HepG2 (cell line): ENCODE measurements around the gene TUBAL3. TPM values are rescaled to one million over a fixed set of nuclear protein-coding genes. Genes with fewer than 3 reads are reported as not detected.

Experiments
- FOXP4 ChIP-seq: sonication (generic); formaldehyde crosslinking; IDR thresholded peaks from 2 replicates; pipeline ENCODE4 v1.4.0; 2020; ENCODE audit warnings: missing genetic modification reagents
- HNF4A ChIP-seq: sonication (generic); formaldehyde crosslinking; IDR thresholded peaks from 2 replicates; pipeline ENCODE4 v1.4.0; 2020; ENCODE audit warnings: missing genetic modification reagents
- NCOR1 ChIP-seq: fragments of 200-600 bp; sonication (generic); IDR thresholded peaks from 2 replicates; pipeline ENCODE4 v1.7.0; 2017; ENCODE audit warnings: antibody characterized with exemption, low read length, borderline replicate concordance
- POLR2AphosphoS5 ChIP-seq: IDR thresholded peaks from 2 replicates; pipeline ENCODE4 v1.6.1; 2012; ENCODE audit warnings: low read depth, low read length
- RARA ChIP-seq: IDR thresholded peaks from 2 replicates; pipeline ENCODE4 v1.6.1; 2016; ENCODE audit warnings: missing genetic modification reagents, missing compliant biosample characterization
- SMYD3 ChIP-seq: sonication (generic); formaldehyde crosslinking; IDR thresholded peaks from 2 replicates; pipeline ENCODE4 v1.8.1; 2023; ENCODE audit warnings: mild to moderate bottlenecking, missing genetic modification reagents
- XRCC5 ChIP-seq: fragments of 200-400 bp; formaldehyde crosslinking; optimal IDR thresholded peaks from 2 replicates; pipeline ENCODE3; 2017; ENCODE audit warnings: mild to moderate bottlenecking, low read length
- ZBTB21 ChIP-seq: sonication (generic); formaldehyde crosslinking; IDR thresholded peaks from 2 replicates; pipeline ENCODE4 v1.4.0; 2020; ENCODE audit warnings: missing genetic modification reagents
- ZNF563 ChIP-seq: sonication (generic); formaldehyde crosslinking; IDR thresholded peaks from 2 replicates; pipeline ENCODE4 v1.8.0; 2022; ENCODE audit warnings: mild to moderate bottlenecking, moderate library complexity, missing genetic modification reagents
- polyA plus RNA-seq, 8 experiments: library from polyadenylated mRNA; depleted of rRNA in 3 of 8; stranded (reverse) in 7 of 8; unstranded in 1 of 8; fragments of >200 nt; fragmentation: Illumina TruSeq in 4 of 8; extraction: Trizol in 4 of 8; gene quantifications; 2 replicates each; pipeline versions ENCODE4 v1.2.1 to v1.2.3, GENCODE V29; 2011 to 2016; ENCODE audit warnings: low read depth in 4 of 8, missing spikeins in 1 of 8, mixed read lengths in 1 of 8; ENCODE audit not compliant: insufficient read depth in 1 of 8
- total RNA-seq, 5 experiments: library from RNA; depleted of rRNA; stranded (reverse); fragments of >200 nt; fragmentation: Illumina TruSeq; extraction: Trizol; gene quantifications; 2 replicates each; pipeline ENCODE4 v1.2.3, GENCODE V29; 2016; ENCODE audit warnings: low read depth in 1 of 5
- TF ChIP-seq, protein P1 (sequence below): sonication (generic); formaldehyde crosslinking; IDR thresholded peaks from 2 replicates; pipeline ENCODE4 v1.5.1; 2020; ENCODE audit warnings: mild to moderate bottlenecking, missing genetic modification reagents, borderline replicate concordance
- TF ChIP-seq, protein P2 (sequence below): sonication (generic); formaldehyde crosslinking; IDR thresholded peaks from 2 replicates; pipeline ENCODE4 v1.5.1; 2020; ENCODE audit warnings: mild to moderate bottlenecking, missing genetic modification reagents, moderate library complexity
- TF ChIP-seq, protein P3 (sequence below), 2 experiments: sonication (generic) in 1 of 2; formaldehyde crosslinking in 1 of 2; IDR thresholded peaks; 2 replicates each; pipeline versions ENCODE4 v1.4.0 to v1.6.1; 2016 to 2020; ENCODE audit warnings: borderline replicate concordance in 1 of 2, low read depth in 1 of 2, mild to moderate bottlenecking in 1 of 2, missing genetic modification reagents in 1 of 2

The TUBAL3 gene
- total and polyA plus RNA-seq, 2 of the 13 experiments (the other 11 are each of a cell fraction or from before 2014, with no cell fraction given): 0.07 to 0.26 TPM

DNA sequence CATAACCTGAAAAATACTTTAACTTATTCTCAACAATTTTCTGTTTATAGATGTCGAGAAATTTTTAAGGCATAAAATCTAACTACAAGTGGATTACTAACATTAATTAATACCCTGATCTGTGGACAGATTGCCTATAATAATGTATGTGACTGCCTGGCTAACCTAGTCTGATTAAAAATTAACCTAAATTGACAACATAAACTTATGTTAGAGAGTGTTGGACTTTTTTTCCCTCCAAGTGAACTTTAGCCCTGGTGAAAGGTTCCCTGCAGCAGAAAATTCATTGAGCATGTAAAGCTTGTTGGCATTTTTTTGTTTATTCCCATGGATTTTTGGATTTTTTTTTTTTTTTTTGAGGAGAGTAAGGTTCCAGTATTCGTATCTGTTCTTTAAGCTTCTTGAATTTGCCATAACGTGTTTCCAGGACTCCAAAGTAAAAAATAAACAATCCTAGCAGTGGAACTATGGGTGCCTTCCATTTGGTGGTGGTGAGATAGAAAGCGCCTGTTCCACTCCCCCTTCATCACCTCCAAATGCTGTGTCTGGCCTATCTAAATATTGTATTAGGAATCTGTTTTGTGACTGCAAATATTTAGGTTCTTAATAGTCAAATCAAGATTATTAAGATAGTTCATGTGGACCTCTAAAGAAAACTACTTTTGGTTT is 43.8 kb upstream of the TUBAL3 start (continued):
- TF ChIP-seq, protein P1, sequence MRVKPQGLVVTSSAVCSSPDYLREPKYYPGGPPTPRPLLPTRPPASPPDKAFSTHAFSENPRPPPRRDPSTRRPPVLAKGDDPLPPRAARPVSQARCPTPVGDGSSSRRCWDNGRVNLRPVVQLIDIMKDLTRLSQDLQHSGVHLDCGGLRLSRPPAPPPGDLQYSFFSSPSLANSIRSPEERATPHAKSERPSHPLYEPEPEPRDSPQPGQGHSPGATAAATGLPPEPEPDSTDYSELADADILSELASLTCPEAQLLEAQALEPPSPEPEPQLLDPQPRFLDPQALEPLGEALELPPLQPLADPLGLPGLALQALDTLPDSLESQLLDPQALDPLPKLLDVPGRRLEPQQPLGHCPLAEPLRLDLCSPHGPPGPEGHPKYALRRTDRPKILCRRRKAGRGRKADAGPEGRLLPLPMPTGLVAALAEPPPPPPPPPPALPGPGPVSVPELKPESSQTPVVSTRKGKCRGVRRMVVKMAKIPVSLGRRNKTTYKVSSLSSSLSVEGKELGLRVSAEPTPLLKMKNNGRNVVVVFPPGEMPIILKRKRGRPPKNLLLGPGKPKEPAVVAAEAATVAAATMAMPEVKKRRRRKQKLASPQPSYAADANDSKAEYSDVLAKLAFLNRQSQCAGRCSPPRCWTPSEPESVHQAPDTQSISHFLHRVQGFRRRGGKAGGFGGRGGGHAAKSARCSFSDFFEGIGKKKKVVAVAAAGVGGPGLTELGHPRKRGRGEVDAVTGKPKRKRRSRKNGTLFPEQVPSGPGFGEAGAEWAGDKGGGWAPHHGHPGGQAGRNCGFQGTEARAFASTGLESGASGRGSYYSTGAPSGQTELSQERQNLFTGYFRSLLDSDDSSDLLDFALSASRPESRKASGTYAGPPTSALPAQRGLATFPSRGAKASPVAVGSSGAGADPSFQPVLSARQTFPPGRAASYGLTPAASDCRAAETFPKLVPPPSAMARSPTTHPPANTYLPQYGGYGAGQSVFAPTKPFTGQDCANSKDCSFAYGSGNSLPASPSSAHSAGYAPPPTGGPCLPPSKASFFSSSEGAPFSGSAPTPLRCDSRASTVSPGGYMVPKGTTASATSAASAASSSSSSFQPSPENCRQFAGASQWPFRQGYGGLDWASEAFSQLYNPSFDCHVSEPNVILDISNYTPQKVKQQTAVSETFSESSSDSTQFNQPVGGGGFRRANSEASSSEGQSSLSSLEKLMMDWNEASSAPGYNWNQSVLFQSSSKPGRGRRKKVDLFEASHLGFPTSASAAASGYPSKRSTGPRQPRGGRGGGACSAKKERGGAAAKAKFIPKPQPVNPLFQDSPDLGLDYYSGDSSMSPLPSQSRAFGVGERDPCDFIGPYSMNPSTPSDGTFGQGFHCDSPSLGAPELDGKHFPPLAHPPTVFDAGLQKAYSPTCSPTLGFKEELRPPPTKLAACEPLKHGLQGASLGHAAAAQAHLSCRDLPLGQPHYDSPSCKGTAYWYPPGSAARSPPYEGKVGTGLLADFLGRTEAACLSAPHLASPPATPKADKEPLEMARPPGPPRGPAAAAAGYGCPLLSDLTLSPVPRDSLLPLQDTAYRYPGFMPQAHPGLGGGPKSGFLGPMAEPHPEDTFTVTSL: 0 out of 2 replicates have a peak, but pooled peaks have one; percentile 10
- TF ChIP-seq FOXP4 (CRISPR knock-in tag) (peak; percentile 39; the same call in 1 of the 2 replicates), XRCC5 (no peak), RARA (CRISPR knock-in tag) (peak; percentile 51), ZNF563 (CRISPR knock-in tag) (no peak), HNF4A (CRISPR knock-in tag) (peak; percentile 88), NCOR1 (peak; percentile 82), SMYD3 (no peak), ZBTB21 (CRISPR knock-in tag) (no peak), POLR2AphosphoS5 (0 out of 2 replicates have a peak, but pooled peaks have one; percentile 31)
- TF ChIP-seq, protein P2, sequence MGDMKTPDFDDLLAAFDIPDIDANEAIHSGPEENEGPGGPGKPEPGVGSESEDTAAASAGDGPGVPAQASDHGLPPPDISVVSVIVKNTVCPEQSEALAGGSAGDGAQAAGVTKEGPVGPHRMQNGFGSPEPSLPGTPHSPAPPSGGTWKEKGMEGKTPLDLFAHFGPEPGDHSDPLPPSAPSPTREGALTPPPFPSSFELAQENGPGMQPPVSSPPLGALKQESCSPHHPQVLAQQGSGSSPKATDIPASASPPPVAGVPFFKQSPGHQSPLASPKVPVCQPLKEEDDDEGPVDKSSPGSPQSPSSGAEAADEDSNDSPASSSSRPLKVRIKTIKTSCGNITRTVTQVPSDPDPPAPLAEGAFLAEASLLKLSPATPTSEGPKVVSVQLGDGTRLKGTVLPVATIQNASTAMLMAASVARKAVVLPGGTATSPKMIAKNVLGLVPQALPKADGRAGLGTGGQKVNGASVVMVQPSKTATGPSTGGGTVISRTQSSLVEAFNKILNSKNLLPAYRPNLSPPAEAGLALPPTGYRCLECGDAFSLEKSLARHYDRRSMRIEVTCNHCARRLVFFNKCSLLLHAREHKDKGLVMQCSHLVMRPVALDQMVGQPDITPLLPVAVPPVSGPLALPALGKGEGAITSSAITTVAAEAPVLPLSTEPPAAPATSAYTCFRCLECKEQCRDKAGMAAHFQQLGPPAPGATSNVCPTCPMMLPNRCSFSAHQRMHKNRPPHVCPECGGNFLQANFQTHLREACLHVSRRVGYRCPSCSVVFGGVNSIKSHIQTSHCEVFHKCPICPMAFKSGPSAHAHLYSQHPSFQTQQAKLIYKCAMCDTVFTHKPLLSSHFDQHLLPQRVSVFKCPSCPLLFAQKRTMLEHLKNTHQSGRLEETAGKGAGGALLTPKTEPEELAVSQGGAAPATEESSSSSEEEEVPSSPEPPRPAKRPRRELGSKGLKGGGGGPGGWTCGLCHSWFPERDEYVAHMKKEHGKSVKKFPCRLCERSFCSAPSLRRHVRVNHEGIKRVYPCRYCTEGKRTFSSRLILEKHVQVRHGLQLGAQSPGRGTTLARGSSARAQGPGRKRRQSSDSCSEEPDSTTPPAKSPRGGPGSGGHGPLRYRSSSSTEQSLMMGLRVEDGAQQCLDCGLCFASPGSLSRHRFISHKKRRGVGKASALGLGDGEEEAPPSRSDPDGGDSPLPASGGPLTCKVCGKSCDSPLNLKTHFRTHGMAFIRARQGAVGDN (CRISPR knock-in tag): no peak
- TF ChIP-seq, protein P3, sequence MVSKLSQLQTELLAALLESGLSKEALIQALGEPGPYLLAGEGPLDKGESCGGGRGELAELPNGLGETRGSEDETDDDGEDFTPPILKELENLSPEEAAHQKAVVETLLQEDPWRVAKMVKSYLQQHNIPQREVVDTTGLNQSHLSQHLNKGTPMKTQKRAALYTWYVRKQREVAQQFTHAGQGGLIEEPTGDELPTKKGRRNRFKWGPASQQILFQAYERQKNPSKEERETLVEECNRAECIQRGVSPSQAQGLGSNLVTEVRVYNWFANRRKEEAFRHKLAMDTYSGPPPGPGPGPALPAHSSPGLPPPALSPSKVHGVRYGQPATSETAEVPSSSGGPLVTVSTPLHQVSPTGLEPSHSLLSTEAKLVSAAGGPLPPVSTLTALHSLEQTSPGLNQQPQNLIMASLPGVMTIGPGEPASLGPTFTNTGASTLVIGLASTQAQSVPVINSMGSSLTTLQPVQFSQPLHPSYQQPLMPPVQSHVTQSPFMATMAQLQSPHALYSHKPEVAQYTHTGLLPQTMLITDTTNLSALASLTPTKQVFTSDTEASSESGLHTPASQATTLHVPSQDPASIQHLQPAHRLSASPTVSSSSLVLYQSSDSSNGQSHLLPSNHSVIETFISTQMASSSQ (IDR thresholded peaks at IDR 0.05; ENCODE audit: low read depth): peak; percentile 90
- TF ChIP-seq, protein P3 (CRISPR knock-in tag; IDR thresholded peaks at IDR 0.05; ENCODE audit: borderline replicate concordance): peak; percentile 45; the same call in 1 of the 2 replicates
